H9 (cell line): Measurements from ENCODE around the gene AHDC1. TPM values are rescaled to one million over a fixed set of nuclear protein-coding genes. Genes with fewer than 3 reads are reported as not detected.
A peak's percentile ranks its signal among the peaks of the same experiment; 100 is the strongest.
"Not testable (repeated sequence)": the region's sequence is repeated elsewhere in the genome, so short reads cannot be mapped to it uniquely, and the experiment has no call there.

ENCODE experiments used
- DNase-seq: peaks from one replicate; pipeline ENCODE4 v3.0.0-alpha.2; 2017
- H2AFZ ChIP-seq: one replicate; pipeline ENCODE4 v1.6.1; 2013; ENCODE audit warnings: mild to moderate bottlenecking, low read length, control low read depth, moderate library complexity
- H2AK5ac ChIP-seq: 2 replicates; pipeline ENCODE4 v1.6.1; 2013; ENCODE audit warnings: low read length, control low read depth, mixed read lengths; ENCODE audit not compliant: insufficient read length
- H2BK120ac ChIP-seq: one replicate; pipeline ENCODE4 v1.6.1; 2013; ENCODE audit warnings: low read depth, mild to moderate bottlenecking, low read length, control low read depth, inconsistent platforms; ENCODE audit not compliant: poor library complexity, severe bottlenecking
- H2BK12ac ChIP-seq: 2 replicates; pipeline ENCODE4 v1.6.1; 2013; ENCODE audit warnings: low read length, control low read depth, mixed read lengths, low read depth; ENCODE audit not compliant: insufficient read length
- H2BK15ac ChIP-seq: 2 replicates; pipeline ENCODE4 v1.6.1; 2013; ENCODE audit warnings: low read depth, low read length, control low read depth
- H2BK20ac ChIP-seq: one replicate; pipeline ENCODE4 v1.6.1; 2013; ENCODE audit warnings: low read depth, mild to moderate bottlenecking, low read length, control low read depth, inconsistent platforms; ENCODE audit not compliant: poor library complexity, severe bottlenecking
- H2BK5ac ChIP-seq: 2 replicates; pipeline ENCODE4 v1.6.1; 2013; ENCODE audit warnings: low read length, control low read depth, mixed read lengths; ENCODE audit not compliant: insufficient read length
- H3K14ac ChIP-seq: 2 replicates; pipeline ENCODE4 v1.6.1; 2013; ENCODE audit warnings: low read length, control low read depth; ENCODE audit not compliant: insufficient read depth
- H3K18ac ChIP-seq: 2 replicates; pipeline ENCODE4 v1.6.1; 2013; ENCODE audit warnings: low read depth, mild to moderate bottlenecking, mixed read lengths, low read length, control low read depth; ENCODE audit not compliant: insufficient read length
- H3K23ac ChIP-seq: 2 replicates; pipeline ENCODE4 v1.6.1; 2013; ENCODE audit warnings: low read length, control low read depth, mixed read lengths, low read depth; ENCODE audit not compliant: insufficient read length
- H3K23me2 ChIP-seq: 2 replicates; pipeline ENCODE4 v1.6.1; 2013; ENCODE audit warnings: low read depth, mild to moderate bottlenecking, mixed read lengths, low read length, control low read depth; ENCODE audit not compliant: insufficient read length, poor library complexity, severe bottlenecking
- H3K27ac ChIP-seq: 2 replicates; pipeline ENCODE4 v1.5.1; 2013; ENCODE audit warnings: low read length, control low read depth, mixed read lengths, low read depth; ENCODE audit not compliant: insufficient read length
- H3K27me3 ChIP-seq: 2 replicates; pipeline ENCODE4 v1.6.1; 2013; ENCODE audit warnings: low read length, control low read depth, inconsistent platforms; ENCODE audit not compliant: insufficient read depth
- H3K4ac ChIP-seq: 2 replicates; pipeline ENCODE4 v1.6.1; 2013; ENCODE audit warnings: low read depth, mild to moderate bottlenecking, control low read depth, inconsistent platforms, low read length, moderate library complexity
- H3K4me1 ChIP-seq: 2 replicates; pipeline ENCODE4 v1.6.1; 2013; ENCODE audit warnings: low read length, control low read depth, inconsistent platforms; ENCODE audit not compliant: insufficient read depth
- H3K4me2 ChIP-seq: 2 replicates; pipeline ENCODE4 v1.6.1; 2013; ENCODE audit warnings: low read length, control low read depth, mixed read lengths; ENCODE audit not compliant: insufficient read length, insufficient read depth
- H3K56ac ChIP-seq: 2 replicates; pipeline ENCODE4 v1.6.1; 2013; ENCODE audit warnings: low read depth, mild to moderate bottlenecking, mixed read lengths, low read length, control low read depth; ENCODE audit not compliant: insufficient read length
- H3K79me1 ChIP-seq: 2 replicates; pipeline ENCODE4 v1.6.1; 2013; ENCODE audit warnings: low read depth, mild to moderate bottlenecking, moderate library complexity, low read length, control low read depth, inconsistent platforms; ENCODE audit not compliant: insufficient read depth, poor library complexity, severe bottlenecking
- H3K79me2 ChIP-seq: 2 replicates; pipeline ENCODE4 v1.6.1; 2013; ENCODE audit warnings: low read length, control low read depth, inconsistent platforms; ENCODE audit not compliant: insufficient read depth
- H3K9ac ChIP-seq: 2 replicates; pipeline ENCODE4 v1.6.1; 2013; ENCODE audit warnings: low read length, control low read depth, mixed read lengths; ENCODE audit not compliant: insufficient read length; ENCODE audit errors: extremely low read depth
- H3K9me3 ChIP-seq: one replicate; pipeline ENCODE4 v1.6.1; 2013; ENCODE audit warnings: low read depth, low read length, inconsistent platforms; ENCODE audit not compliant: control insufficient read depth
- H3T11ph ChIP-seq: one replicate; pipeline ENCODE4 v1.6.1; 2013; ENCODE audit warnings: mild to moderate bottlenecking, low read length, control low read depth, inconsistent platforms
- H4K20me1 ChIP-seq: one replicate; pipeline ENCODE4 v1.6.1; 2013; ENCODE audit not compliant: control insufficient read depth, insufficient read length, insufficient read depth
- H4K5ac ChIP-seq: 2 replicates; pipeline ENCODE4 v1.6.1; 2013; ENCODE audit warnings: low read depth, mild to moderate bottlenecking, mixed read lengths, low read length, control low read depth; ENCODE audit not compliant: insufficient read length
- H4K8ac ChIP-seq: replicated peaks from 2 replicates; pipeline ENCODE4 v1.6.1; 2013; ENCODE audit warnings: low read length, control low read depth, mixed read lengths, low read depth; ENCODE audit not compliant: insufficient read length
- H4K91ac ChIP-seq: 2 replicates; pipeline ENCODE4 v1.6.1; 2013; ENCODE audit warnings: low read depth, mild to moderate bottlenecking, moderate library complexity, mixed read lengths, low read length, control low read depth; ENCODE audit not compliant: insufficient read length
- H3K27ac Mint-ChIP-seq, 3 experiments: 2 replicates in 2 of 3; 3 replicates in 1 of 3; pipeline ENCODE4 v1.8.0; 2020 to 2021; ENCODE audit warnings: mixed read lengths in 3 of 3, mild to moderate bottlenecking in 1 of 3, moderate library complexity in 1 of 3
- H3K27me3 Mint-ChIP-seq: 2 replicates; pipeline ENCODE4 v1.8.0; 2021; ENCODE audit warnings: low read depth, mild to moderate bottlenecking, moderate library complexity, mixed read lengths
- H3K36me3 Mint-ChIP-seq, 3 experiments: 2 replicates in 2 of 3; 3 replicates in 1 of 3; pipeline ENCODE4 v1.8.0; 2020 to 2021; ENCODE audit warnings: low read depth in 3 of 3, mixed read lengths in 3 of 3; ENCODE audit not compliant: insufficient read depth in 1 of 3
- H3K4me1 Mint-ChIP-seq, 2 experiments: 2 replicates each; pipeline ENCODE4 v1.8.0; 2020; ENCODE audit warnings: mixed read lengths in 2 of 2
- H3K4me3 Mint-ChIP-seq, 2 experiments: 2 replicates in 1 of 2; 3 replicates in 1 of 2; pipeline ENCODE4 v1.8.0; 2020 to 2021; ENCODE audit warnings: mild to moderate bottlenecking in 2 of 2, mixed read lengths in 2 of 2, moderate library complexity in 1 of 2
- H3K9me3 Mint-ChIP-seq, 2 experiments: 2 replicates in 1 of 2; 3 replicates in 1 of 2; pipeline ENCODE4 v1.8.0; 2020; ENCODE audit warnings: mild to moderate bottlenecking in 2 of 2, mixed read lengths in 2 of 2, moderate library complexity in 1 of 2
- WGBS: extraction: QIAGEN DNeasy Blood & Tissue Kit; methylation state at CpG from one replicate; pipeline ENCODE4 v1.1.7; 2013; ENCODE audit warnings: missing lambda C conversion rate, low lambda C conversion rate, mixed read lengths; ENCODE audit not compliant: insufficient read length; ENCODE audit errors: extremely low coverage; 5-methylcytosine and 5-hydroxymethylcytosine counted together
- total RNA-seq: library from RNA; stranded (reverse); gene quantifications from 2 replicates; pipeline ENCODE4 v1.2.1, GENCODE V29; 2021
- TF ChIP-seq, protein P1 (sequence below): fragments of 200-600 bp; sonication (generic); conservative IDR thresholded peaks from 3 replicates; pipeline ENCODE4 v1.8.0; 2021; ENCODE audit warnings: antibody characterized with exemption, mild to moderate bottlenecking

AHDC1 gene
- total RNA-seq, 1 experiment from 2014 or later: 29.4 TPM

DNA sequence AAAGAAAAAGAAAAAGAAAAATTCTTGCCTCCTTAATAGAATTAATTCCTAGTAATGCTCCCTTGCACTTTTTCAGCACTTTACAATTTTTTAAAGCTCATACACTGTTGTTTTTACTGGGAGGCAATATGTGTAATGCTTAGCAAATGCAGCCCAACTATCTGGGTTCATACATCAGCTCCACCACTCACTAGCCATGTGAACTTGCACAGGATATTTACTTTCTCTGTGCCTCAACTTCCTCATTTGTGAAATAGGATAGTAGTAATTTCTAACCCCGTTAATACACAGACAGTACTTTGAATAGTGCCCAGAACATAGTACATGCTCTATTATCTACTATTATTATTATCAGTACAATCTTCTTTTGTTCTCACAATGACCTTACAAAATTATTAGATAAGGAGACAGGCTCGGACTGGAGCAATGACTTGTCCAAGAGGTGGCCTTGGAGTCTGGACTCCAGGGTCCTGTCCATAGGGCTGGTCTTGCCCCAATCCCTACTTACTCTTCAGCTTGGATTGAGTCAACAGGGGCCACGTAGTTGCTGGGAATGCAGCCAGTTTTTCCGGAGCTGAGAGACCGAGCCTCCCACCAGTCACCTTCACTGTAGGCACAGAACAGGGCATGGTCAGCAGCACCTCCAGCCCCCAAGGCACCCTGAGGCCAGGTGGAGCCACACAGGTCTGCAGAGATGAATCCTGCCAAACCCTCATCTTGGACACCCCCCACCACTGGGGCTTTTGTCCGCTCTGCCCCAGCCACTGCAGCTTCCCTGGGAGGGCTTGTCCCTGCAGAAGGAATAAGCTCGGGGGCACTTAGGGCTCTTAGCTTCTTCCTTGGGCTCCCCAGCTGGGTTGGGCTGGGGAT, 17.3 kb upstream of the AHDC1 start:
- no peak overlapping the region for H2BK12ac ChIP-seq
- no peaks in the 10 kb centered on the region for H3K79me1 ChIP-seq
- no peak overlapping the region for H3K56ac ChIP-seq
- no peak overlapping the region for H3K4ac ChIP-seq
- no peaks in the 10 kb centered on the region for H3K79me2 ChIP-seq
- no peak overlapping the region for H2BK120ac ChIP-seq
- no peak overlapping the region for H2BK20ac ChIP-seq
- H3K9me3 ChIP-seq: no peaks in the 10 kb centered on the region
- no peak overlapping the region for H3K23ac ChIP-seq
- Mint-ChIP-seq H3K36me3 (no peaks in the 10 kb centered on the region), H3K9me3 (no peaks in the 10 kb centered on the region; a peak in 1 of 5 replicates), H3K27ac (no peak overlapping the region), H3K4me3 (no peak overlapping the region), H3K4me1 (peaks cover 20 to 21% of the 10 kb centered on the region in 2 experiments), H3K27me3 (peaks cover 9% of the 10 kb centered on the region)
- H2BK5ac ChIP-seq: no peak overlapping the region
- H4K8ac ChIP-seq: no peak overlapping the region
- H4K20me1 ChIP-seq: no peaks in the 10 kb centered on the region
- TF ChIP-seq, protein P1, sequence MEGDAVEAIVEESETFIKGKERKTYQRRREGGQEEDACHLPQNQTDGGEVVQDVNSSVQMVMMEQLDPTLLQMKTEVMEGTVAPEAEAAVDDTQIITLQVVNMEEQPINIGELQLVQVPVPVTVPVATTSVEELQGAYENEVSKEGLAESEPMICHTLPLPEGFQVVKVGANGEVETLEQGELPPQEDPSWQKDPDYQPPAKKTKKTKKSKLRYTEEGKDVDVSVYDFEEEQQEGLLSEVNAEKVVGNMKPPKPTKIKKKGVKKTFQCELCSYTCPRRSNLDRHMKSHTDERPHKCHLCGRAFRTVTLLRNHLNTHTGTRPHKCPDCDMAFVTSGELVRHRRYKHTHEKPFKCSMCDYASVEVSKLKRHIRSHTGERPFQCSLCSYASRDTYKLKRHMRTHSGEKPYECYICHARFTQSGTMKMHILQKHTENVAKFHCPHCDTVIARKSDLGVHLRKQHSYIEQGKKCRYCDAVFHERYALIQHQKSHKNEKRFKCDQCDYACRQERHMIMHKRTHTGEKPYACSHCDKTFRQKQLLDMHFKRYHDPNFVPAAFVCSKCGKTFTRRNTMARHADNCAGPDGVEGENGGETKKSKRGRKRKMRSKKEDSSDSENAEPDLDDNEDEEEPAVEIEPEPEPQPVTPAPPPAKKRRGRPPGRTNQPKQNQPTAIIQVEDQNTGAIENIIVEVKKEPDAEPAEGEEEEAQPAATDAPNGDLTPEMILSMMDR: no peak
- DNase-seq: no peak
- H4K5ac ChIP-seq: no peak overlapping the region
- H4K91ac ChIP-seq: no peak overlapping the region
- H3K4me2 ChIP-seq: no peak overlapping the region
- no peaks in the 10 kb centered on the region for H3K23me2 ChIP-seq
- WGBS: no CpG with 5 or more reads among the region's 7 CpGs
- H2AK5ac ChIP-seq: no peak overlapping the region
- H3K14ac ChIP-seq: no peak overlapping the region
- no peak overlapping the region for H3K9ac ChIP-seq
- no peak overlapping the region for H3K27ac ChIP-seq
- no peak overlapping the region for H3T11ph ChIP-seq
- H3K18ac ChIP-seq: no peak overlapping the region
- no peak overlapping the region for H2AFZ ChIP-seq
- H3K4me1 ChIP-seq: peaks cover 6% of the 10 kb centered on the region; the same call in 1 of the 2 replicates
- H2BK15ac ChIP-seq: no peak overlapping the region
- H3K27me3 ChIP-seq: no peaks in the 10 kb centered on the region

DNA sequence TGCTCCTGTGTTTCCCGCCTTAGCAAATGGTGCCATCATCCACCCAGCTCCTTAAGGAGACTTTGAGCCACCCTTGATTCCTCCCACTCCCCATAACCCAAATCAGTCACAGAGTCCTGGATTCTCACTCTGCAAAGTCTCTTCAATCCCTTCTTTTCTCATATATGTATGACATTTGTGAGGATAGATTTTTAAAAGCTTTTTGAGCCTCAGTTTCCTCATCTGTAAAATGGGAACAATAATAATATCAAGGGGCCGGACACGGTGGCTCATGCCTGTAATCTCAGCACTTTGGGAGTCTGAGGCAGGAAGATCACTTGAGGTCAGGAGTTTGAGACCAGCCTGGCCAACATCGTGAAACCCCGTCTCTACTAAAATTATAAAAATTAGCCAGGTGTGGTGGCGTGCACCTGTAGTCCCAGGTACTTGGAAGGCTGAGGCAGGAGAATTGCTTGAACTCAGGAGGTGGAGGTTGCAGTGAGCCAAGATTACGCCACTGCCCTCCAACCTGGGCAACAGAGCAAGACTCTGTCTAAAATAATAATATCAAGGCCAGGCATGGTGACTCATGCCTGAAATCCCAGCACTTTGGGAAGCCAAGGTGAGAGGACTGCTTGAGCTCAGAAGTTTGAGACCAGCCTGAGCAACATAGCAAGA, 16.0 kb upstream of the AHDC1 start:
- not testable (repeated sequence) for H3K36me3 Mint-ChIP-seq, H2AFZ ChIP-seq, H2BK15ac ChIP-seq, H3K4ac ChIP-seq, H3K23me2 ChIP-seq, DNase-seq, H3K9me3 ChIP-seq, H3K79me1 ChIP-seq, H3K79me2 ChIP-seq, H3K4me1 ChIP-seq, H4K5ac ChIP-seq, H3K9me3 Mint-ChIP-seq, H3K27ac ChIP-seq, H2BK12ac ChIP-seq, H3K4me3 Mint-ChIP-seq, H2BK5ac ChIP-seq, H3K14ac ChIP-seq, H3K27me3 ChIP-seq, H3K4me2 ChIP-seq, H2BK20ac ChIP-seq, H4K8ac ChIP-seq, H3K18ac ChIP-seq, H3K56ac ChIP-seq, H3K9ac ChIP-seq, H3K23ac ChIP-seq, H4K20me1 ChIP-seq, H2AK5ac ChIP-seq, H4K91ac ChIP-seq, H2BK120ac ChIP-seq, H3T11ph ChIP-seq
- Mint-ChIP-seq H3K27ac (peak overlapping the region in 2 of 3 experiments; percentile 3 to 49; a peak in 2 of 7 replicates), H3K27me3 (peaks cover 21% of the 10 kb centered on the region), H3K4me1 (peaks cover 25 to 26% of the 10 kb centered on the region in 2 experiments)
- no CpG with 5 or more reads among the region's 7 CpGs for WGBS
